NB4 (cell line): Measurements from ENCODE around the gene KCTD21.

ENCODE experiments used
- MYC ChIP-seq: IDR thresholded peaks from 2 replicates; pipeline ENCODE4 v1.6.1; 2011; ENCODE audit warnings: low read depth, low read length
- POLR2A ChIP-seq: IDR thresholded peaks from 2 replicates; pipeline ENCODE4 v1.6.1; 2011; ENCODE audit warnings: mild to moderate bottlenecking; ENCODE audit not compliant: insufficient read length; ENCODE audit errors: extremely low read depth
- TF ChIP-seq, protein P1 (sequence below): IDR thresholded peaks from one replicate; pipeline ENCODE4 v1.5.1; 2012; ENCODE audit warnings: low read depth, low read length
- TF ChIP-seq, protein P2 (sequence below): IDR thresholded peaks from 2 replicates; pipeline ENCODE4 v1.6.1; 2011; ENCODE audit warnings: low read depth, low read length

DNA sequence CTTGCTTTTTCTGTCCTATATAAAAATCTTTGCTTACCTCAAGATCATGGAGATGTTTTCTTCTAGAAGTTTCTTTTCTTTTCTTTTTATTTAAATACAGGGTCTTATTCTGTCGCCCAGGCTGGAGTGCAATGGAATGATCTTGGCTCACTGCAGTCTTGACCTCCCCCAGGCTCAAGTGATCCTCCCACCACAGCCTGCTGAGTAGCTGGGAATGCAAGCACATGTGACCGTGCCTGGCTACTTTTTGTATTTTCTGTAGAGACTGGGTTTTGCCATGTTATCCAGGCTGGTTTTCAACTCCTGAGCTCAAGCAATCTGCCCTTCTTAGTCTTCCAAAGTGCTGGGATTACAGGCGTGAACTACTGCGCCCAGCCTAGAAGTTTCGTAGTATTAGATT lies 45.6 kb upstream of the KCTD21 start:
- TF ChIP-seq, protein P1, sequence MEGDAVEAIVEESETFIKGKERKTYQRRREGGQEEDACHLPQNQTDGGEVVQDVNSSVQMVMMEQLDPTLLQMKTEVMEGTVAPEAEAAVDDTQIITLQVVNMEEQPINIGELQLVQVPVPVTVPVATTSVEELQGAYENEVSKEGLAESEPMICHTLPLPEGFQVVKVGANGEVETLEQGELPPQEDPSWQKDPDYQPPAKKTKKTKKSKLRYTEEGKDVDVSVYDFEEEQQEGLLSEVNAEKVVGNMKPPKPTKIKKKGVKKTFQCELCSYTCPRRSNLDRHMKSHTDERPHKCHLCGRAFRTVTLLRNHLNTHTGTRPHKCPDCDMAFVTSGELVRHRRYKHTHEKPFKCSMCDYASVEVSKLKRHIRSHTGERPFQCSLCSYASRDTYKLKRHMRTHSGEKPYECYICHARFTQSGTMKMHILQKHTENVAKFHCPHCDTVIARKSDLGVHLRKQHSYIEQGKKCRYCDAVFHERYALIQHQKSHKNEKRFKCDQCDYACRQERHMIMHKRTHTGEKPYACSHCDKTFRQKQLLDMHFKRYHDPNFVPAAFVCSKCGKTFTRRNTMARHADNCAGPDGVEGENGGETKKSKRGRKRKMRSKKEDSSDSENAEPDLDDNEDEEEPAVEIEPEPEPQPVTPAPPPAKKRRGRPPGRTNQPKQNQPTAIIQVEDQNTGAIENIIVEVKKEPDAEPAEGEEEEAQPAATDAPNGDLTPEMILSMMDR: no peak
- no peak for TF ChIP-seq POLR2A
- TF ChIP-seq MYC: no peak
- TF ChIP-seq, protein P2, sequence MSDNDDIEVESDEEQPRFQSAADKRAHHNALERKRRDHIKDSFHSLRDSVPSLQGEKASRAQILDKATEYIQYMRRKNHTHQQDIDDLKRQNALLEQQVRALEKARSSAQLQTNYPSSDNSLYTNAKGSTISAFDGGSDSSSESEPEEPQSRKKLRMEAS: no peak
